DND-41 (cell line): ENCODE results near the gene CDK16.

Experiments used
- CTCF ChIP-seq: IDR thresholded peaks from 2 replicates; pipeline ENCODE4 v1.5.1; 2012; ENCODE audit warnings: borderline replicate concordance, low read length, moderate library complexity, mild to moderate bottlenecking; ENCODE audit not compliant: poor library complexity, severe bottlenecking; ENCODE audit errors: extremely low read depth
- EZH2 ChIP-seq: IDR thresholded peaks from 3 replicates; pipeline ENCODE4 v1.6.1; 2012; ENCODE audit warnings: borderline replicate concordance, low read depth, mild to moderate bottlenecking, moderate library complexity, low read length, inconsistent platforms; ENCODE audit not compliant: severe bottlenecking

DNA sequence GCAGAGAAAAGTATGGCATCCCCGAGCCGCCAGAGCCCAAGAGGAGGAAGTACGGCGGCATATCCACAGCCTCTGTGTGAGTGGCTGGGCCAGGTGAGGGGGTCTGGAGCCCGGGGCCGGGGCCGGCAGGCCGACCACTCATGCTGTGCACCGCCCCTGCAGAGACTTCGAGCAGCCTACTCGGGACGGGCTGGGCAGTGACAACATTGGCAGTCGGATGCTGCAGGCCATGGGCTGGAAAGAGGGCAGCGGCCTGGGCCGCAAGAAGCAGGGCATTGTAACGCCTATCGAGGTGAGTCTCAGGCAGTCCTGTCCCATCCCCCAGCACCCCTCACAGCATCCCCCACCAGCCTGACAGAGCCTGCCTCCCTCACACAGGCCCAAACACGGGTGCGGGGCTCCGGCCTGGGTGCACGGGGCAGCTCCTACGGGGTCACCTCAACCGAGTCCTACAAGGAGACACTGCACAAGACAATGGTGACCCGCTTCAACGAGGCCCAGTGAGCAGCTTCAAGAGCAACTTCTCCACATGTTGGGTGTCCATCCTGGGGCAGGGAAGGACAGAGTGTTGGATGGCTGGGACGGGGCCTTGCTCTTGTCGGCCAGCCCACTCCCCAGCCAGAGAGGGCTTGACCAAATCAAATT lies 32.3 kb upstream of the CDK16 start:
- TF ChIP-seq EZH2 (no peak), CTCF (no peak)
